CD1c-positive myeloid dendritic cell (primary cell): Measurements from ENCODE around the gene NLGN3.

ENCODE experiments used
- DNase-seq: peaks from one replicate; pipeline ENCODE4 v3.0.0-alpha.2; 2016; ENCODE audit errors: extremely low spot score

NLGN3 gene

GRCh38 chrX:71118032-71118984 is 26.3 kb upstream of the NLGN3 start, which contains the start of gene MED12:
MED12 (plus strand) TSS chrX:71118596; CDS start chrX:71118755, 159 bp downstream.
- DNase-seq, result peak; percentile 73

- DNase-seq, result no peak
These were observed 25.6 kb upstream of the NLGN3 start for GRCh38 chrX:71118985-71119535.

GRCh38 chrX:71128166-71128833 is 16.3 kb upstream of the NLGN3 start:
- DNase-seq, result no peak

GRCh38 chrX:71128915-71129765 is 15.5 kb upstream of the NLGN3 start:
- DNase-seq, result peak; percentile 77

GRCh38 chrX:71131510-71131909 is 13.1 kb upstream of the NLGN3 start:
- DNase-seq, result no peak

- DNase-seq, result no peak
These were observed 4.2 kb upstream of the NLGN3 start for GRCh38 chrX:71140440-71140839.

GRCh38 chrX:71143508-71143907 is 1.1 kb upstream of the NLGN3 start:
- no peak for DNase-seq

- no peak for DNase-seq
These were observed 3.0 kb downstream of the NLGN3 start for GRCh38 chrX:71147496-71148277.

- DNase-seq, result no peak
These were observed 3.6 kb downstream of the NLGN3 start for GRCh38 chrX:71148278-71148663.

GRCh38 chrX:71151366-71151765 is 6.7 kb downstream of the NLGN3 start:
- DNase-seq, result no peak

- DNase-seq, result no peak
These were observed 9.6 kb downstream of the NLGN3 start for GRCh38 chrX:71154196-71154595.

GRCh38 chrX:71154641-71155040 is 10.0 kb downstream of the NLGN3 start:
- no peak for DNase-seq

GRCh38 chrX:71158603-71159002 is 14.0 kb downstream of the NLGN3 start:
- no peak for DNase-seq

- DNase-seq, result no peak
These were observed 14.7 kb downstream of the NLGN3 start for GRCh38 chrX:71159335-71159734.

GRCh38 chrX:71160475-71160874 is 15.8 kb downstream of the NLGN3 start:
- no peak for DNase-seq

GRCh38 chrX:71162981-71163380 is 18.3 kb downstream of the NLGN3 start:
- DNase-seq, result no peak

- DNase-seq, result no peak
These were observed 19.4 kb downstream of the NLGN3 start for GRCh38 chrX:71164071-71164470.

GRCh38 chrX:71166461-71166860 is 21.8 kb downstream of the NLGN3 start:
- no peak for DNase-seq

GRCh38 chrX:71167031-71167781 is 22.6 kb downstream of the NLGN3 start:
- no peak for DNase-seq

GRCh38 chrX:71168134-71168533 is 23.5 kb downstream of the NLGN3 start:
- no peak for DNase-seq
